Activated naive CD8-positive, alpha-beta T cell treated with anti-CD3 and anti-CD28 coated beads, Interleukin-2, amount 10 ng/mL, durations not matched to agents 7 days and 5 days (primary cell): ENCODE measurements around the gene RERG. TPM values are rescaled to one million over a fixed set of nuclear protein-coding genes. Genes with fewer than 3 reads are reported as not detected.

Experiments
- total RNA-seq, 2 experiments: library from RNA; stranded (reverse); gene quantifications; one replicate each; pipeline ENCODE4 v1.2.3, GENCODE V29; 2021

The RERG gene
- total RNA-seq, 2 experiments from 2014 or later, result not detected

Other genes with a start within 250 kb of the RERG start
- not detected for gene PDE6H, start 248.4 kb downstream of the RERG start, total RNA-seq
- 1 to 10 TPM; 2.3 to 3.7 TPM for gene PTPRO, start 101.1 kb upstream of the RERG start, total RNA-seq